Natural killer cell (primary cell): ENCODE results near the gene CLCN5. TPM values are rescaled to one million over a fixed set of nuclear protein-coding genes. Genes with fewer than 3 reads are reported as not detected.

Experiments used
- ATAC-seq, 3 donors: fragments of 150-1000 bp in 2 of 3; fragments of 200-7000 bp in 1 of 3; cut with Tn5 transposase; 1 replicate in 1 of 3; 2 replicates in 2 of 3; pipeline ENCODE4 v1.10.0; 2021; ENCODE audit warnings: mild to moderate bottlenecking in 2 of 3, moderate library complexity in 2 of 3
- DNase-seq, 2 donors: peaks; one replicate each; pipeline versions ENCODE4 v3.0.0 to v3.0.0-alpha.2; 2013 to 2021; ENCODE audit warnings: mixed read lengths in 1 of 2
- H3K27ac ChIP-seq: one replicate; pipeline ENCODE4 v1.5.1; 2013; ENCODE audit warnings: mild to moderate bottlenecking, low read length
- H3K27me3 ChIP-seq: one replicate; pipeline ENCODE4 v1.6.1; 2013; ENCODE audit warnings: low read length; ENCODE audit not compliant: control insufficient read depth, insufficient read depth
- H3K36me3 ChIP-seq: one replicate; pipeline ENCODE4 v1.6.1; 2013; ENCODE audit warnings: low read length; ENCODE audit not compliant: control insufficient read depth, insufficient read depth
- H3K4me1 ChIP-seq: one replicate; pipeline ENCODE4 v1.6.1; 2013; ENCODE audit warnings: low read length; ENCODE audit not compliant: control insufficient read depth, insufficient read depth
- H3K4me3 ChIP-seq: one replicate; pipeline ENCODE4 v1.5.1; 2013; ENCODE audit warnings: low read length
- H3K9me3 ChIP-seq: one replicate; pipeline ENCODE4 v1.6.1; 2013; ENCODE audit warnings: low read length; ENCODE audit not compliant: control insufficient read depth, insufficient read depth
- H3K27ac Mint-ChIP-seq, 2 donors: one replicate each; pipeline ENCODE4 v1.8.0; 2022; ENCODE audit warnings: mild to moderate bottlenecking in 2 of 2, mixed read lengths in 2 of 2, moderate library complexity in 1 of 2
- H3K27me3 Mint-ChIP-seq, 2 donors: one replicate each; pipeline ENCODE4 v1.8.0; 2022; ENCODE audit warnings: low read depth in 2 of 2, mixed read lengths in 2 of 2
- H3K36me3 Mint-ChIP-seq: one replicate; pipeline ENCODE4 v1.8.0; 2022; ENCODE audit warnings: mixed read lengths
- H3K4me1 Mint-ChIP-seq, 2 donors: one replicate each; pipeline ENCODE4 v1.8.0; 2022; ENCODE audit warnings: mixed read lengths in 2 of 2
- H3K4me3 Mint-ChIP-seq: one replicate; pipeline ENCODE4 v1.8.0; 2022; ENCODE audit warnings: mild to moderate bottlenecking, moderate library complexity, mixed read lengths
- H3K9me3 Mint-ChIP-seq, 2 donors: one replicate each; pipeline ENCODE4 v1.8.0; 2022; ENCODE audit warnings: mixed read lengths in 2 of 2
- WGBS: methylation state at CpG from one replicate; pipeline ENCODE4 v1.1.7; 2013; ENCODE audit warnings: missing lambda C conversion rate; ENCODE audit not compliant: insufficient coverage; 5-methylcytosine and 5-hydroxymethylcytosine counted together
- intact Hi-C: fragments of 100-400 bp; cut with micrococcal nuclease; formaldehyde crosslinking; loops from one replicate; pipeline ENCODE4 v1.14.2; 2022
- total RNA-seq, 4 donors: library from RNA; stranded (reverse); fragments of 120-200 nt in 1 of 4; gene quantifications; one replicate each; pipeline versions ENCODE4 v1.2.3 to v1.2.4, GENCODE V29; 2013 to 2022
- TF ChIP-seq, protein P1 (sequence below): fragments of 200-600 bp; IDR thresholded peaks from one replicate; pipeline ENCODE4 v1.8.0; 2022; ENCODE audit warnings: antibody characterized with exemption

CLCN5 gene
- total RNA-seq, 3 donors from 2014 or later (not counting 1 experiment from before 2014, with no cell fraction given), result 2.5 to 4.5 (median 4.0) TPM

GRCh38 chrX:50088645-50089044, 166.2 kb downstream of the CLCN5 start:
- WGBS, result 83% methylated on average over 3 of the region's 3 CpGs
- intact Hi-C loops, result no loop called here
- Mint-ChIP-seq H3K9me3 (no peaks in the 10 kb centered on the region), H3K27me3 (no peaks in the 10 kb centered on the region), H3K27ac (no peak overlapping the region), H3K36me3 (no peaks in the 10 kb centered on the region), H3K4me1 (no peaks in the 10 kb centered on the region), H3K4me3 (no peak overlapping the region)
- TF ChIP-seq, protein P1, sequence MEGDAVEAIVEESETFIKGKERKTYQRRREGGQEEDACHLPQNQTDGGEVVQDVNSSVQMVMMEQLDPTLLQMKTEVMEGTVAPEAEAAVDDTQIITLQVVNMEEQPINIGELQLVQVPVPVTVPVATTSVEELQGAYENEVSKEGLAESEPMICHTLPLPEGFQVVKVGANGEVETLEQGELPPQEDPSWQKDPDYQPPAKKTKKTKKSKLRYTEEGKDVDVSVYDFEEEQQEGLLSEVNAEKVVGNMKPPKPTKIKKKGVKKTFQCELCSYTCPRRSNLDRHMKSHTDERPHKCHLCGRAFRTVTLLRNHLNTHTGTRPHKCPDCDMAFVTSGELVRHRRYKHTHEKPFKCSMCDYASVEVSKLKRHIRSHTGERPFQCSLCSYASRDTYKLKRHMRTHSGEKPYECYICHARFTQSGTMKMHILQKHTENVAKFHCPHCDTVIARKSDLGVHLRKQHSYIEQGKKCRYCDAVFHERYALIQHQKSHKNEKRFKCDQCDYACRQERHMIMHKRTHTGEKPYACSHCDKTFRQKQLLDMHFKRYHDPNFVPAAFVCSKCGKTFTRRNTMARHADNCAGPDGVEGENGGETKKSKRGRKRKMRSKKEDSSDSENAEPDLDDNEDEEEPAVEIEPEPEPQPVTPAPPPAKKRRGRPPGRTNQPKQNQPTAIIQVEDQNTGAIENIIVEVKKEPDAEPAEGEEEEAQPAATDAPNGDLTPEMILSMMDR, result no peak
- ATAC-seq, result no peak
- H3K4me3 ChIP-seq, result no peak overlapping the region
- no peak for DNase-seq
- no peaks in the 10 kb centered on the region for H3K36me3 ChIP-seq
- H3K27ac ChIP-seq, result no peak overlapping the region
- no peaks in the 10 kb centered on the region for H3K9me3 ChIP-seq
- H3K4me1 ChIP-seq, result no peaks in the 10 kb centered on the region
- H3K27me3 ChIP-seq, result no peaks in the 10 kb centered on the region

- H3K4me1 Mint-ChIP-seq, result no peaks in the 10 kb centered on the region
- no peaks in the 10 kb centered on the region for H3K9me3 ChIP-seq
- H3K36me3 ChIP-seq, result no peaks in the 10 kb centered on the region
- H3K4me3 Mint-ChIP-seq, result no peak overlapping the region
- intact Hi-C loops, result no loop called here
- H3K4me3 ChIP-seq, result no peak overlapping the region
- no peak overlapping the region for H3K27ac Mint-ChIP-seq
- 88% methylated on average over 4 of the region's 4 CpGs for WGBS
- no peaks in the 10 kb centered on the region for H3K36me3 Mint-ChIP-seq
- peaks cover 0 to 9% of the 10 kb centered on the region in 2 donors for H3K27me3 Mint-ChIP-seq
- TF ChIP-seq, protein P1, result no peak
- no peaks in the 10 kb centered on the region for H3K4me1 ChIP-seq
- DNase-seq (no peak), ATAC-seq (no peak)
- H3K27me3 ChIP-seq, result no peaks in the 10 kb centered on the region
- no peaks in the 10 kb centered on the region for H3K9me3 Mint-ChIP-seq
- no peak overlapping the region for H3K27ac ChIP-seq
Observed at GRCh38 chrX:50093625-50094024, 171.2 kb downstream of the CLCN5 start.

DNA sequence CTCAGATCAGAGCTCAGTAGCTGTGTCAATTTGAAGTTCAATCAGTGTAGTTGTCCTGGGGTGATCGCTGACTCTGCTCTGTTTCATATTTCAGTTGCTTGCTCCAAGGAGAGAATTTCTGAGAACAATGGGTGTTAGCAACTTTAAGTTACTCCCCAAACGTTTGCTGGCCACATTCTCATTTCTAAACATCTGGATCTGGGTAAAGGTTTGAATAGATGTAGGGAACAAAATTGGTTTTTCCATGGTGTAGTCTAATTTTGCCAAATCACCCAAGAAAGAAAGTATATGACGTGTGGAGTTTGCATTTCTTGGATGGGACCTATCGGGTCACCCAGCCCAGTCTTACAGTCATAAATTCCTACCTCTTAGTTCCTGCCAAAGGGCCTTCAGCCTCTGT, 174.7 kb downstream of the CLCN5 start:
- H3K9me3 ChIP-seq, result no peaks in the 10 kb centered on the region
- intact Hi-C loops, result no loop called here
- H3K4me1 ChIP-seq, result no peaks in the 10 kb centered on the region
- H3K27me3 ChIP-seq, result no peaks in the 10 kb centered on the region
- 90% methylated on average over 2 of the region's 4 CpGs for WGBS
- Mint-ChIP-seq H3K9me3 (no peaks in the 10 kb centered on the region), H3K27me3 (peaks cover 0 to 18% of the 10 kb centered on the region in 2 donors), H3K27ac (no peak overlapping the region), H3K4me3 (no peak overlapping the region), H3K36me3 (no peaks in the 10 kb centered on the region), H3K4me1 (peaks cover 0 to 5% of the 10 kb centered on the region in 2 donors)
- no peak overlapping the region for H3K27ac ChIP-seq
- DNase-seq, result no peak
- TF ChIP-seq, protein P1, result no peak
- ATAC-seq, result no peak
- H3K4me3 ChIP-seq, result no peak overlapping the region
- H3K36me3 ChIP-seq, result no peaks in the 10 kb centered on the region

DNA sequence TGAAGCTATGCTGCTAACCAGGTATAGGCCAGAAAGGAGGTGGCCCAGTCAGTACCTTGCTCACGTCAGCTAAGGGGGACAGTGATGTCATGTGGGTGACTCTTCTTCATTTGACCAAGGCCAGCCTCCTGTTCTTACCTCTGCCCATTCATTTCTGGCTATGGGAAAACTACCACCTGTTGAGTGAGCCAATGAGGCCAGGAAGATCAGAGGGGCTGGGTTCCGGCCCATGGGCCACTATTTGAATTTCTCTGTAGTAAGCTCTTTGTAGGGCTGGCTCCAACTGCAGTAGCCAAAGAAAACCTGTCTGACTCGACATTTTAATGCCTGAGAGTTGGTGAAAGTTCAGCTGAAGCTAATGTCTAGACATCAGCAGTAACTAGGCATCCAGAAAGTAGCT, 175.8 kb downstream of the CLCN5 start:
- no peaks in the 10 kb centered on the region for H3K36me3 Mint-ChIP-seq
- Histone ChIP-seq H3K27me3 (no peaks in the 10 kb centered on the region), H3K9me3 (no peaks in the 10 kb centered on the region), H3K27ac (no peak overlapping the region), H3K36me3 (no peaks in the 10 kb centered on the region), H3K4me1 (no peaks in the 10 kb centered on the region), H3K4me3 (no peak overlapping the region)
- no peak overlapping the region for H3K4me3 Mint-ChIP-seq
- DNase-seq (no peak), ATAC-seq (no peak)
- intact Hi-C loops, result no loop called here
- H3K4me1 Mint-ChIP-seq, result peaks cover 0 to 10% of the 10 kb centered on the region in 2 donors
- WGBS, result 83% methylated on average over 3 of the region's 3 CpGs
- no peaks in the 10 kb centered on the region for H3K9me3 Mint-ChIP-seq
- H3K27me3 Mint-ChIP-seq, result peaks cover 0 to 26% of the 10 kb centered on the region in 2 donors
- H3K27ac Mint-ChIP-seq, result no peak overlapping the region
- TF ChIP-seq, protein P1, result no peak
